MCF 10A (cell line): ENCODE results near the gene GLS. TPM values are rescaled to one million over a fixed set of nuclear protein-coding genes. Genes with fewer than 3 reads are reported as not detected.

Experiments
- BruUV-seq: library from RNA; stranded (reverse); fragments of 400-500 nt; replicated peaks from 2 replicates; lab custom pipeline; 2021; lab: Mats Ljungman, UMichigan
- CTCF ChIA-PET: fragments of 300-600 bp; sonication (Branson Sonifier 250); formaldehyde crosslinking; extraction: SDS; loops from one replicate; lab custom pipeline; 2021; ENCODE audit warnings: antibody characterized with exemption, inconsistent platforms; lab: Yijun Ruan, JAX
- POLR2A ChIA-PET: fragments of 300-600, 350-650 bp; sonication (Branson Sonifier 250); formaldehyde crosslinking; extraction: SDS; loops from one replicate; lab custom pipeline; 2020; ENCODE audit warnings: antibody characterized with exemption, inconsistent platforms; lab: Yijun Ruan, JAX
- DNase-seq: peaks from one replicate; pipeline ENCODE4 v3.0.0-alpha.2; 2018; ENCODE audit not compliant: unreplicated experiment
- H3K27ac Mint-ChIP-seq: one replicate; pipeline ENCODE4 v1.8.0; 2022; ENCODE audit warnings: mild to moderate bottlenecking, low read depth, mixed read lengths; ENCODE audit not compliant: unreplicated experiment
- H3K27me3 Mint-ChIP-seq: one replicate; pipeline ENCODE4 v1.8.0; 2022; ENCODE audit warnings: mixed read lengths; ENCODE audit not compliant: insufficient read depth, unreplicated experiment
- H3K36me3 Mint-ChIP-seq: one replicate; pipeline ENCODE4 v1.8.0; 2022; ENCODE audit warnings: mild to moderate bottlenecking, moderate library complexity, mixed read lengths; ENCODE audit not compliant: insufficient read depth, unreplicated experiment
- H3K4me1 Mint-ChIP-seq: one replicate; pipeline ENCODE4 v1.8.0; 2022; ENCODE audit warnings: mixed read lengths; ENCODE audit not compliant: insufficient read depth, unreplicated experiment
- H3K4me3 Mint-ChIP-seq: one replicate; pipeline ENCODE4 v1.8.0; 2022; ENCODE audit warnings: mild to moderate bottlenecking, moderate library complexity, mixed read lengths; ENCODE audit not compliant: unreplicated experiment
- H3K9me3 Mint-ChIP-seq: one replicate; pipeline ENCODE4 v1.8.0; 2022; ENCODE audit warnings: mixed read lengths; ENCODE audit not compliant: unreplicated experiment
- CTCF ChIP-seq: fragments of 200-600 bp; IDR thresholded peaks from one replicate; pipeline ENCODE4 v1.8.0; 2022; ENCODE audit warnings: antibody characterized with exemption, mild to moderate bottlenecking; ENCODE audit not compliant: unreplicated experiment
- intact Hi-C: fragments of 100-400 bp; cut with micrococcal nuclease; formaldehyde crosslinking; loops from 2 replicates; pipeline ENCODE4 v1.14.1; 2022
- total RNA-seq: library from RNA; stranded (reverse); gene quantifications from 2 replicates; pipeline ENCODE4 v1.2.3, GENCODE V29; 2022

GLS gene
- total RNA-seq, 1 experiment from 2014 or later = 121 TPM

DNA sequence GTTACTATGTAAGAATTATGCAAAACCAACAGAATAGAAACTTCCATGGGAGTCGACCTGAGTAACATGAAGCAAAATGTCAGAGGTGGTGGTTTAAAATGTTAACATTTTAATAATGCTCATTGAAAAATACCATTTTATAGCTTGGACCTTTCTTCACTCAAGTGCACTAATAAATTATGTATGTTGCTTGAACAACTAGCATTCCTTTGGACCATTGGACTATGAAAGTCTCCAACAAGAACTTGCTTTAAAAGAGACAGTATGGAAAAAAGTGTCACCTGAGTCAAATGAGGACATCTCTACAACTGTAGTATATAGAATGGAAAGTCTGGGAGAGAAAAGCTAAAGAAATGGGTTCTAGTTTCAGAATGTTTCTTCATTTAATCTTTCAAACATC, 51.9 kb downstream of the GLS start:
- BruUV-seq = no TSS peak
- Mint-ChIP-seq H3K4me1 (no peaks in the 10 kb centered on the region), H3K9me3 (no peaks in the 10 kb centered on the region), H3K36me3 (peaks cover 36% of the 10 kb centered on the region), H3K4me3 (no peak overlapping the region), H3K27ac (peak overlapping the region; percentile 25), H3K27me3 (no peaks in the 10 kb centered on the region)
- DNase-seq = no peak
- POLR2A ChIA-PET = no interaction called here
- CTCF ChIA-PET = interaction anchor here (1.6 kb wide), 2 partner anchors 15 to 28 kb away, joined by 3 read pairs; no protein-coding TSS in a partner anchor
- TF ChIP-seq CTCF = no peak
- intact Hi-C loops = no loop called here

- H3K4me3 Mint-ChIP-seq = no peak overlapping the region
- H3K9me3 Mint-ChIP-seq = no peaks in the 10 kb centered on the region
- no peaks in the 10 kb centered on the region for H3K4me1 Mint-ChIP-seq
- BruUV-seq = no TSS peak
- ChIA-PET POLR2A (interaction anchor here (1.1 kb wide), 1 partner anchor 87 kb away, joined by 4 read pairs; no protein-coding TSS in a partner anchor), CTCF (interaction anchor here (1.6 kb wide), 2 partner anchors 14 to 27 kb away, joined by 3 read pairs; no protein-coding TSS in a partner anchor)
- H3K27ac Mint-ChIP-seq = no peak overlapping the region
- peaks cover 35% of the 10 kb centered on the region for H3K36me3 Mint-ChIP-seq
- no peak for DNase-seq
- H3K27me3 Mint-ChIP-seq = no peaks in the 10 kb centered on the region
- intact Hi-C loops = no loop called here
- TF ChIP-seq CTCF = no peak
Observed at GRCh38 chr2:190933361-190933760, 52.7 kb downstream of the GLS start.

DNA sequence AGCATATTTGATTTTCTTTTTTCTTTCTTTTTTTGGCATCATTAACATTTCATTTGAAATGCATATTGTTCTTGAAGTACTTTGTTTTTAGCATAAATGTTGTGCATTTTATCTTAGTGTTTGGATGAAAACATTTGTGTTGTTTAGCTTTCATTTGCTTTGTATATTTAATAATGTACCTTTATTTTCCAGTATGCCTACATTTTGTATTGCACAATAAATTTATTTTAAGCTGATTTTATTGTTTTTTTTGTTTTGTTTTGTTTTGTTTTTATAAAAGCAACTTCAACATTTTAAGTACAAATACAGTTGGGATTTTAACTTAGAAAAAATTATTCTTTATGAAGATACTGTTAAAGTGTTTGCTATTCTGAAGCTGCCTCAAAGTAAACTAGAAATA, 54.4 kb downstream of the GLS start:
- Mint-ChIP-seq H3K4me3 (no peak overlapping the region), H3K4me1 (peaks cover 6% of the 10 kb centered on the region), H3K36me3 (peaks cover 24% of the 10 kb centered on the region), H3K27ac (no peak overlapping the region), H3K27me3 (no peaks in the 10 kb centered on the region), H3K9me3 (no peaks in the 10 kb centered on the region)
- ChIA-PET POLR2A (interaction anchor here (1.4 kb wide), 1 partner anchor 12 kb away, joined by 3 read pairs; no protein-coding TSS in a partner anchor), CTCF (no interaction called here)
- no peak for TF ChIP-seq CTCF
- DNase-seq = no peak
- BruUV-seq = no TSS peak
- intact Hi-C loops = no loop called here

- peaks cover 4% of the 10 kb centered on the region for H3K36me3 Mint-ChIP-seq
- no peaks in the 10 kb centered on the region for H3K27me3 Mint-ChIP-seq
- CTCF ChIA-PET = no interaction called here
- H3K9me3 Mint-ChIP-seq = no peaks in the 10 kb centered on the region
- H3K27ac Mint-ChIP-seq = peak overlapping the region; percentile 73
- BruUV-seq = no TSS peak
- no peak for TF ChIP-seq CTCF
- intact Hi-C loops = no loop called here
- H3K4me3 Mint-ChIP-seq = peak overlapping the region; percentile 35
- POLR2A ChIA-PET = interaction anchor here (2.7 kb wide), 1 partner anchor 56 kb away, joined by 8 read pairs; no protein-coding TSS in a partner anchor
- no peak for DNase-seq
- H3K4me1 Mint-ChIP-seq = peaks cover 6% of the 10 kb centered on the region
Observed at GRCh38 chr2:190938771-190939335, 58.2 kb downstream of the GLS start.
